ENCODE measurements around the gene GET4. TPM values are rescaled to one million over a fixed set of nuclear protein-coding genes. Genes with fewer than 3 reads are reported as not detected.

The GET4 gene
- total and polyA plus RNA-seq, 2 donors from 2014 or later = 44.8 to 80.8 TPM

DNA sequence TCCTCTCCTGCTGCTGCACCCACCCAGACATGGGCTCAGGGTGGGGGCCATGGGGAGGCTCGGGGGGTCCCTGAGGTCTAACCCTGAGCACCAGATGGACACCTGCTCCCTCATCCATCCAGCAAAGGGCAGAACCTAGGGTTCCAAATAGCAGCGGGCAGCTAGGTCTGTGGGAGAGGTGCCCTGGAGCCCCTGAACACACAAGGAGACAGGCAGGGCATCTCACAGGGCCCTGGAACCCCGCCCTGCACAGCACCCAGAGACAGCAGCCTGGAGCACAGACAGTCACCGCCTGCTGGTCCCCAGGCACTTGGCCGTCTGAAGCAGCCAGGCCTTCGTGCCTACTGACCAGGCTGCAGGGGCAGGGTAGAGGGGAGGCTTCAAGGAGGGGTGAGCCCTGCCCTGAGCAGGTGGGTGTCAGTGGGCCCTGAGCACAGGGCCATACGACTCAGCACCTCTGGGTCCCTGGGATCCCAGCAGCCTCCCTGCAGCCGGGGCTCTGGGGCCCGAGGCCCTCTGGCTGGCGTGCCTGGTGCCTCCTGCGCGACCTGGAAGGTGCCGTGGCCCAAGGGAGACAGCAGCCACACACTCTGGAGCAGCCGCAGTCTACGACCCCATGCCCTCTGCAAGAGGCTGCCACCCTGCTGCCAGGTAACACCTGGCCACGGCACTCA is 38.3 kb downstream of the GET4 start:
- no peaks in the 10 kb centered on the region for H3K27me3 ChIP-seq (ENCODE audit: control insufficient read depth, insufficient read depth, low read length)
- no peaks in the 10 kb centered on the region for H3K9me3 ChIP-seq (ENCODE audit: control insufficient read depth in 2 of 3, insufficient read depth in 1 of 3, low read length in 3 of 3)
- FAIRE-seq (no peak), DNase-seq (peak in 1 of 5 donors; percentile 60)
- peaks cover 0 to 10% (median 5%) of the 10 kb centered on the region in 3 donors for H3K4me1 ChIP-seq (ENCODE audit: control insufficient read depth in 2 of 3, insufficient read depth in 2 of 3, low read depth in 1 of 3, low read length in 3 of 3)
- H3K9ac ChIP-seq (ENCODE audit: low read length in 3 of 3) = no peak overlapping the region
- H3K4me3 ChIP-seq (ENCODE audit: low read length in 3 of 3) = no peak overlapping the region
- TF ChIP-seq CTCF (IDR thresholded peaks at IDR 0.05; ENCODE audit: borderline replicate concordance, extremely low read depth, insufficient read depth) = no peak
- intact Hi-C loops (cut with DNase I) = no loop called here
- peak overlapping the region; percentile 5 to 32 for H3K27ac ChIP-seq (ENCODE audit: low read depth in 2 of 2, low read length in 2 of 2)
- H3K36me3 ChIP-seq (ENCODE audit: control insufficient read depth in 2 of 3, insufficient read depth in 3 of 3, low read length in 3 of 3) = no peaks in the 10 kb centered on the region

GRCh38 chr7:915291-916218 is 39.2 kb downstream of the GET4 start:
- Histone ChIP-seq H3K9me3 (ENCODE audit: control insufficient read depth in 2 of 3, insufficient read depth in 1 of 3, low read length in 3 of 3) (no peaks in the 10 kb centered on the region), H3K4me3 (ENCODE audit: low read length in 3 of 3) (no peak overlapping the region), H3K9ac (ENCODE audit: low read length in 3 of 3) (no peak overlapping the region), H3K4me1 (ENCODE audit: control insufficient read depth in 2 of 3, insufficient read depth in 2 of 3, low read depth in 1 of 3, low read length in 3 of 3) (peaks cover 0 to 10% (median 5%) of the 10 kb centered on the region in 3 donors), H3K27me3 (ENCODE audit: control insufficient read depth, insufficient read depth, low read length) (no peaks in the 10 kb centered on the region), H3K36me3 (ENCODE audit: control insufficient read depth in 2 of 3, insufficient read depth in 3 of 3, low read length in 3 of 3) (no peaks in the 10 kb centered on the region), H3K27ac (ENCODE audit: low read depth in 2 of 2, low read length in 2 of 2) (peak overlapping the region in 1 of 2 donors; percentile 32)
- intact Hi-C loops (cut with DNase I) = no loop called here
- DNase-seq (peak in 1 of 5 donors; percentile 74), FAIRE-seq (no peak)
- TF ChIP-seq CTCF (IDR thresholded peaks at IDR 0.05; ENCODE audit: borderline replicate concordance, extremely low read depth, insufficient read depth) = no peak

- H3K9me3 ChIP-seq (ENCODE audit: control insufficient read depth in 2 of 3, insufficient read depth in 1 of 3, low read length in 3 of 3) = no peaks in the 10 kb centered on the region
- DNase-seq (peak in 2 of 5 donors; percentile 76), FAIRE-seq (no peak)
- no peak overlapping the region for H3K9ac ChIP-seq (ENCODE audit: low read length in 3 of 3)
- H3K27me3 ChIP-seq (ENCODE audit: control insufficient read depth, insufficient read depth, low read length) = no peaks in the 10 kb centered on the region
- no peak overlapping the region for H3K4me3 ChIP-seq (ENCODE audit: low read length in 3 of 3)
- H3K4me1 ChIP-seq (ENCODE audit: control insufficient read depth in 2 of 3, insufficient read depth in 2 of 3, low read depth in 1 of 3, low read length in 3 of 3) = peaks cover 0 to 10% (median 5%) of the 10 kb centered on the region in 3 donors
- no peaks in the 10 kb centered on the region for H3K36me3 ChIP-seq (ENCODE audit: control insufficient read depth in 2 of 3, insufficient read depth in 3 of 3, low read length in 3 of 3)
- H3K27ac ChIP-seq (ENCODE audit: low read depth in 2 of 2, low read length in 2 of 2) = no peak overlapping the region
- TF ChIP-seq CTCF (IDR thresholded peaks at IDR 0.05; ENCODE audit: borderline replicate concordance, extremely low read depth, insufficient read depth) = no peak
- intact Hi-C loops (cut with DNase I) = no loop called here
These were observed 40.1 kb downstream of the GET4 start for GRCh38 chr7:916291-916941.

Data from kidney (tissue), 14 donors.